GM12892 (cell line): Measurements from ENCODE around the gene CHRDL2.
"Not testable (repeated sequence)": the region's sequence is repeated elsewhere in the genome, so short reads cannot be mapped to it uniquely, and the experiment has no call there.

Source experiments
- DNase-seq: peaks from one replicate; pipeline ENCODE4 v3.0.0; 2011; ENCODE audit not compliant: insufficient read length
- FAIRE-seq: peaks from 2 replicates; lab custom pipeline; 2011; peaks lifted over from hg19 to GRCh38; lab: Jason Lieb, UNC
- POLR2A ChIP-seq: IDR thresholded peaks from 2 replicates; pipeline ENCODE4 v1.6.1; 2011; ENCODE audit warnings: low read depth, low read length, control low read depth
- POLR2AphosphoS5 ChIP-seq: IDR thresholded peaks from 2 replicates; pipeline ENCODE4 v1.6.1; 2011; ENCODE audit warnings: low read depth, low read length, control low read depth
- TAF1 ChIP-seq: IDR thresholded peaks from 2 replicates; pipeline ENCODE4 v1.6.1; 2011; ENCODE audit warnings: low read depth, mild to moderate bottlenecking, control low read depth, low read length, borderline replicate concordance

Gene CHRDL2

GRCh38 chr11:74671520-74672196, 59.6 kb downstream of the CHRDL2 start:
- DNase-seq, result no peak
- no peak for FAIRE-seq
- TF ChIP-seq POLR2A (no peak), TAF1 (no peak)

- TF ChIP-seq POLR2AphosphoS5 (no peak), POLR2A (no peak), TAF1 (no peak)
- FAIRE-seq (no peak), DNase-seq (no peak)
These were observed 61.1 kb downstream of the CHRDL2 start for GRCh38 chr11:74670171-74670570.

- TF ChIP-seq TAF1 (no peak), POLR2A (no peak), POLR2AphosphoS5 (no peak)
- no peak for DNase-seq
- no peak for FAIRE-seq
These were observed 61.7 kb downstream of the CHRDL2 start for GRCh38 chr11:74669211-74670160.

GRCh38 chr11:74663315-74663714, 67.9 kb downstream of the CHRDL2 start:
- TF ChIP-seq POLR2AphosphoS5, result no peak
- no peak for TF ChIP-seq POLR2A
- no peak for TF ChIP-seq TAF1
- DNase-seq, result no peak
- FAIRE-seq, result no peak

GRCh38 chr11:74662487-74663103, 68.6 kb downstream of the CHRDL2 start:
- DNase-seq (no peak), FAIRE-seq (no peak)
- no peak for TF ChIP-seq POLR2AphosphoS5
- no peak for TF ChIP-seq POLR2A

GRCh38 chr11:74659124-74659523, 72.1 kb downstream of the CHRDL2 start:
- FAIRE-seq, DNase-seq: not testable (repeated sequence)

GRCh38 chr11:74654976-74655375, 76.2 kb downstream of the CHRDL2 start:
- DNase-seq (no peak), FAIRE-seq (no peak)
- TF ChIP-seq TAF1, result no peak
- no peak for TF ChIP-seq POLR2AphosphoS5
- no peak for TF ChIP-seq POLR2A

GRCh38 chr11:74650498-74650897, 80.7 kb downstream of the CHRDL2 start:
- DNase-seq (no peak), FAIRE-seq (no peak)
- TF ChIP-seq TAF1 (no peak), POLR2AphosphoS5 (no peak), POLR2A (no peak)

GRCh38 chr11:74648894-74649293, 82.3 kb downstream of the CHRDL2 start:
- FAIRE-seq (no peak), DNase-seq (no peak)
- TF ChIP-seq POLR2A (no peak), POLR2AphosphoS5 (no peak), TAF1 (no peak)

GRCh38 chr11:74647831-74648230, 83.4 kb downstream of the CHRDL2 start:
- DNase-seq (no peak), FAIRE-seq (no peak)
- TF ChIP-seq POLR2A (no peak), TAF1 (no peak), POLR2AphosphoS5 (no peak)

- DNase-seq (no peak), FAIRE-seq (no peak)
- TF ChIP-seq TAF1 (no peak), POLR2A (no peak), POLR2AphosphoS5 (no peak)
These were observed 83.8 kb downstream of the CHRDL2 start for GRCh38 chr11:74647404-74647803.

- FAIRE-seq (no peak), DNase-seq (no peak)
- no peak for TF ChIP-seq POLR2AphosphoS5
These were observed 84.3 kb downstream of the CHRDL2 start for GRCh38 chr11:74646954-74647353.
